Measurements from ENCODE around the gene SLC5A12.

GRCh38 chr11:26700574-26701235, 21.2 kb downstream of the SLC5A12 start:
- no peak for TF ChIP-seq CTCF (IDR thresholded peaks at IDR 0.05)
- TF ChIP-seq POLR2A (IDR thresholded peaks at IDR 0.05): no peak
